OCI-LY3 (cell line): ENCODE data around the gene PAQR5.

ENCODE experiments used
- H2AFZ ChIP-seq: fragments of 200-600, 300-600 bp; shearing (Covaris generic); 2 replicates; pipeline ENCODE4 v1.6.0; 2014; ENCODE audit warnings: antibody characterized with exemption, low read depth, low read length
- H3K27ac ChIP-seq: fragments of 200-600, 300-600 bp; sonication (generic); 2 replicates; pipeline ENCODE4 v1.5.1; 2014; ENCODE audit warnings: mild to moderate bottlenecking, low read length, moderate library complexity, mixed read lengths
- H3K27me3 ChIP-seq: fragments of 200-600, 300-600 bp; sonication (generic); 2 replicates; pipeline ENCODE4 v1.6.1; 2014; ENCODE audit warnings: low read depth, low read length, mixed read lengths
- H3K36me3 ChIP-seq: fragments of 200-600, 300-600 bp; sonication (generic); replicated peaks from 2 replicates; pipeline ENCODE3; 2014; ENCODE audit warnings: low read depth, low read length, mixed read lengths
- H3K4me1 ChIP-seq: fragments of 300-600, 200-600 bp; sonication (generic); 2 replicates; pipeline ENCODE4 v1.6.1; 2014; ENCODE audit warnings: low read length, mixed read lengths
- H3K4me2 ChIP-seq: fragments of 200-600, 300-600 bp; sonication (generic); 2 replicates; pipeline ENCODE4 v1.6.1; 2014; ENCODE audit warnings: low read length, mixed read lengths
- H3K4me3 ChIP-seq: fragments of 300-600, 200-600 bp; sonication (generic); 2 replicates; pipeline ENCODE4 v1.5.1; 2014; ENCODE audit warnings: antibody characterized with exemption, mild to moderate bottlenecking, low read length, moderate library complexity
- H3K79me2 ChIP-seq: fragments of 300-600, 200-600 bp; shearing (Covaris generic); 2 replicates; pipeline ENCODE4 v1.6.1; 2014; ENCODE audit warnings: mild to moderate bottlenecking, low read length, mixed read lengths
- H3K9ac ChIP-seq: fragments of 300-600, 200-600 bp; shearing (Covaris generic); 2 replicates; pipeline ENCODE4 v1.6.0; 2014; ENCODE audit warnings: mild to moderate bottlenecking, low read length, moderate library complexity
- H3K9me3 ChIP-seq: fragments of 200-600, 300-600 bp; shearing (Covaris generic); 2 replicates; pipeline ENCODE4 v1.6.1; 2014; ENCODE audit warnings: low read length, mixed read lengths; ENCODE audit not compliant: insufficient read depth
- H4K20me1 ChIP-seq: fragments of 200-600, 300-600 bp; sonication (generic); 2 replicates; pipeline ENCODE4 v1.6.1; 2016; ENCODE audit warnings: low read length, mixed read lengths; ENCODE audit not compliant: insufficient read depth
- EZH2phosphoT487 ChIP-seq: fragments of 200-600 bp; shearing (Covaris generic); IDR thresholded peaks from 2 replicates; pipeline ENCODE4 v1.6.1; 2018; ENCODE audit warnings: antibody characterized with exemption, mixed run types, low read depth
- TF ChIP-seq, protein P1 (sequence below): fragments of 200-600, 300-600 bp; sonication (generic); IDR thresholded peaks from 2 replicates; pipeline ENCODE4 v1.5.1; 2014; ENCODE audit warnings: antibody characterized with exemption, low read length, low read depth

The PAQR5 gene

DNA sequence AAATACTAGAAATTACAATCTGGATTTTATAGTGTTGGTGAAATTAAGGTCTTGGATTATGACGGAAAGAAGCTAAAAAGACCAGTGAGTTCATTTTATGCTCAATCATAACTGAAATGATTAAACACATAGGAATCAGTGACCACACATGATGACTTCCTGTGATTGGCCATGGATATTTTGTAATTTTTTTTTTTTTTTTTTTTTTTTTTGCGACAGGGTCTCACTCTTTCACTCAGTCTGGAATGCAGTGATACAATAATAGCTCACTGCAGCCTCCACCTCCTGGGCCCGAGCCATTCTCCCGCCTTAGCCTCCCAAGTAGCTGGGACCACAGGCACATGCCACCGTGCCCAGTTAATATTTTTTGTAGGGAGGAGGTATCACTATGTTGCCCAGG is 47.4 kb downstream of the PAQR5 start:
- H2AFZ ChIP-seq, result no peak overlapping the region
- no peaks in the 10 kb centered on the region for H3K79me2 ChIP-seq
- no peak overlapping the region for H3K9ac ChIP-seq
- no peak overlapping the region for H3K27ac ChIP-seq
- no peaks in the 10 kb centered on the region for H3K9me3 ChIP-seq
- H3K27me3 ChIP-seq, result peaks cover 12% of the 10 kb centered on the region
- TF ChIP-seq, protein P1, sequence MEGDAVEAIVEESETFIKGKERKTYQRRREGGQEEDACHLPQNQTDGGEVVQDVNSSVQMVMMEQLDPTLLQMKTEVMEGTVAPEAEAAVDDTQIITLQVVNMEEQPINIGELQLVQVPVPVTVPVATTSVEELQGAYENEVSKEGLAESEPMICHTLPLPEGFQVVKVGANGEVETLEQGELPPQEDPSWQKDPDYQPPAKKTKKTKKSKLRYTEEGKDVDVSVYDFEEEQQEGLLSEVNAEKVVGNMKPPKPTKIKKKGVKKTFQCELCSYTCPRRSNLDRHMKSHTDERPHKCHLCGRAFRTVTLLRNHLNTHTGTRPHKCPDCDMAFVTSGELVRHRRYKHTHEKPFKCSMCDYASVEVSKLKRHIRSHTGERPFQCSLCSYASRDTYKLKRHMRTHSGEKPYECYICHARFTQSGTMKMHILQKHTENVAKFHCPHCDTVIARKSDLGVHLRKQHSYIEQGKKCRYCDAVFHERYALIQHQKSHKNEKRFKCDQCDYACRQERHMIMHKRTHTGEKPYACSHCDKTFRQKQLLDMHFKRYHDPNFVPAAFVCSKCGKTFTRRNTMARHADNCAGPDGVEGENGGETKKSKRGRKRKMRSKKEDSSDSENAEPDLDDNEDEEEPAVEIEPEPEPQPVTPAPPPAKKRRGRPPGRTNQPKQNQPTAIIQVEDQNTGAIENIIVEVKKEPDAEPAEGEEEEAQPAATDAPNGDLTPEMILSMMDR, result no peak
- no peak for TF ChIP-seq EZH2phosphoT487
- no peak overlapping the region for H3K4me2 ChIP-seq
- no peaks in the 10 kb centered on the region for H3K36me3 ChIP-seq
- H3K4me1 ChIP-seq, result no peaks in the 10 kb centered on the region
- no peak overlapping the region for H3K4me3 ChIP-seq
- no peaks in the 10 kb centered on the region for H4K20me1 ChIP-seq

DNA sequence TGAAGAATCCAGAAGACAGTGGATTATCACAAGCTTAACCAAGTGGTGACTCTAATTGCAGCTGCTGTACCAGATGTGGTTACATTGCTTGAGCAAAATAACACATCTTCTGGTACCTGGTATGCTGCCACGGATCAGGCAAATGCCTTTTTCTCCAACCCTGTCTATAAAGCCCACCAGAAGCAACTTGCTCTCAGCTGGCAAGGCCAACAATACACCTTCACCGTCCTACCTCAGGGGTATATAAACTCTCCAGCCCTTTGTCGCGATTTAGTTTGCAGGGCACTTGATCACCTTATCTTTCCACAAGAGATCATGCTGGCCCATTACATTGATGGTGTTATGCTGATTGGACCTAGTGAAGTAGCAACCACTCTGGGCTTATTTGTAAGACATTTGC is 52.6 kb downstream of the PAQR5 start:
- H3K79me2 ChIP-seq, result no peaks in the 10 kb centered on the region
- TF ChIP-seq EZH2phosphoT487, result no peak
- TF ChIP-seq, protein P1, result no peak
- no peak overlapping the region for H2AFZ ChIP-seq
- H3K4me1 ChIP-seq, result no peaks in the 10 kb centered on the region
- H4K20me1 ChIP-seq, result no peaks in the 10 kb centered on the region
- H3K27ac ChIP-seq, result no peak overlapping the region
- H3K36me3 ChIP-seq, result no peaks in the 10 kb centered on the region
- H3K27me3 ChIP-seq, result no peaks in the 10 kb centered on the region
- no peaks in the 10 kb centered on the region for H3K9me3 ChIP-seq
- no peak overlapping the region for H3K4me3 ChIP-seq
- no peak overlapping the region for H3K9ac ChIP-seq
- H3K4me2 ChIP-seq, result no peak overlapping the region

DNA sequence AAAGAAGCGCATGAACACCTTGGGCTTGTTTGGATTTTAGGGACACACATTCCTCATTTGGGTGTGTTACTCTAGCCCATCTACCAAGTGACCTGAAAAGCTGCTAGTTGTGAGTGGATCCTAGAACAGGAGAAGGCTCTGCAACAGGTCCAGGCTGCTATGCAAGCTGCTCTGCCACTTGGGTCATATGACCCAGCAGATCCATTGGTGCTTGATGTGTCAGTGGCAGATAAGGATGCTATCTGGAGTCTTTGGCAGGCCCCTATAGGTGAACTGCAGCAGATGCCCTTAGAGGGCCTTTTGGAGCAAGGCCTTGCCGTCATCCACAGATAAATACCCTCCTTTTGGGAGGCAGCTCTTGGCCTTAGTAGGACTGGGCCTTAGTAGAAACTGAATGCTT is 53.2 kb downstream of the PAQR5 start:
- H3K4me2 ChIP-seq, result no peak overlapping the region

DNA sequence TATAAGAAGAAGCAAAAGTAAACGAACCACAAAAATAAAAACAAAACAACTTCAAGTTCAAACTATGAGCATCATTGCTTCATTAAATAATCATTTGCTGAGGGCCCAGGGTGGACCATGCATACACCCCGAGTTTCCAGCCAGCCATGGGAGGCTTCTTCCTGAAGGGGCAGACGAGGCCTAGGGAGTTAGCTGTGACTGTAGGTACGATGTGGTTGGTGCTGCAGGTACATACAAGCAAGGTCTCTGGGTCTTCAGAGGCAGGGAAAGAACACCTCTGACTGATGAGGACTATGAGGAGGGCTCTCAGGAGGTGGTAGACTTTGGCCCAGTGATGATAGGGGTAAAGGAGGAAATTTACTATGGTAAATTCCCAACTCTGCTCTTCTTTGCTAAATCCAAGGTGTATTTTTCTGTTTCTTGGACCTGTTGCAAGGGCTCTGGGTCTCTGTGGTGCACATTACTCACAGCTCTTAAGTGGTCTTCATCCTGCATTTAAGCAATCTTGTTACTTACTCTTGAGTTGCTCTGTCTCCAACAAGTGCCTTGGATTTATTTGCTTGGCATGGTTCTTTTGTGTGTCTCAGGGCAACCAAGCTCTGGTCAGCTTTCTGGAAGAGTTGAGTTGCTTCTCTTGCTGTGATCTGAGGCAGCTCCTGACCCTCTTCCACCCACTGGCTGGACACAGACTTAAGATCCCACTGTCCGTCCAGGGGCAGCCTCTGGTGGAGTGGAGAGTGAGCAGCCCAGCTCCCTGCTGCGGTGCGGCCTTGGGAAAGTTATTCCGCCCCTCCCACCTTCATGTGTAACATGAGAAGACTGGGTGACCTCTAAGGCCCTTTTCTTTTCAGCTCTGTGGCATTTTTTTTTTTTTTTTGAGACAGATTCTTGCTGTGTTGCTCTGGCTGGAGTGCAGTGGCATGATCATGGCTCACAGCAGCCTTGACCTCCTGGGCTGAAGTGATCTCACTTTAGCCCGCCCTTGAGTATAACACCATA is 59.4 kb downstream of the PAQR5 start:
- Histone ChIP-seq H4K20me1 (no peaks in the 10 kb centered on the region), H3K4me2 (no peak overlapping the region), H3K27ac (no peak overlapping the region), H3K36me3 (no peaks in the 10 kb centered on the region), H3K4me3 (no peak overlapping the region), H3K79me2 (no peaks in the 10 kb centered on the region), H3K9me3 (no peaks in the 10 kb centered on the region), H3K9ac (no peak overlapping the region), H3K4me1 (no peaks in the 10 kb centered on the region), H3K27me3 (no peaks in the 10 kb centered on the region; the same call in 1 of the 2 replicates), H2AFZ (no peak overlapping the region)
- TF ChIP-seq, protein P1, result no peak
- TF ChIP-seq EZH2phosphoT487, result no peak

More for the DNA sequence above, 53.2 kb downstream of the PAQR5 start:
- Histone ChIP-seq H3K79me2 (no peaks in the 10 kb centered on the region), H3K27ac (no peak overlapping the region), H3K36me3 (no peaks in the 10 kb centered on the region), H3K4me1 (no peaks in the 10 kb centered on the region), H2AFZ (no peak overlapping the region), H4K20me1 (no peaks in the 10 kb centered on the region), H3K4me3 (no peak overlapping the region), H3K9me3 (no peaks in the 10 kb centered on the region), H3K9ac (no peak overlapping the region), H3K27me3 (no peaks in the 10 kb centered on the region; the same call in 1 of the 2 replicates)
- TF ChIP-seq EZH2phosphoT487, result no peak
- TF ChIP-seq, protein P1, result no peak
